ENCODE measurements around the gene MARVELD3. TPM values are rescaled to one million over a fixed set of nuclear protein-coding genes. Genes with fewer than 3 reads are reported as not detected.

MARVELD3 gene
- total RNA-seq, 1 donor from 2014 or later = 3.9 TPM

- Mint-ChIP-seq H3K27ac (ENCODE audit: unreplicated experiment) (no peak overlapping the region), H3K4me1 (ENCODE audit: unreplicated experiment) (no peaks in the 10 kb centered on the region), H3K4me3 (ENCODE audit: unreplicated experiment) (no peak overlapping the region), H3K36me3 (ENCODE audit: low read depth, unreplicated experiment) (no peaks in the 10 kb centered on the region), H3K27me3 (ENCODE audit: unreplicated experiment) (no peaks in the 10 kb centered on the region), H3K9me3 (ENCODE audit: unreplicated experiment) (no peaks in the 10 kb centered on the region)
- peak; percentile 23 for DNase-seq (ENCODE audit: low spot score)
- TF ChIP-seq CTCF (IDR thresholded peaks at IDR 0.05; ENCODE audit: unreplicated experiment) = no peak
Measured at GRCh38 chr16:71648921-71649320, 22.9 kb downstream of the MARVELD3 start.

GRCh38 chr16:71649704-71650103 lies 23.7 kb downstream of the MARVELD3 start:
- H3K36me3 Mint-ChIP-seq (ENCODE audit: low read depth, unreplicated experiment) = peaks cover 3% of the 10 kb centered on the region

GRCh38 chr16:71658771-71659170 lies 32.8 kb downstream of the MARVELD3 start:
- no peak for TF ChIP-seq CTCF (IDR thresholded peaks at IDR 0.05; ENCODE audit: unreplicated experiment)
- H3K27me3 Mint-ChIP-seq (ENCODE audit: unreplicated experiment) = no peaks in the 10 kb centered on the region
- peaks cover 17% of the 10 kb centered on the region for H3K36me3 Mint-ChIP-seq (ENCODE audit: low read depth, unreplicated experiment)

More at GRCh38 chr16:71649704-71650103, 23.7 kb downstream of the MARVELD3 start:
- Mint-ChIP-seq H3K4me3 (ENCODE audit: unreplicated experiment) (no peak overlapping the region), H3K27ac (ENCODE audit: unreplicated experiment) (no peak overlapping the region), H3K27me3 (ENCODE audit: unreplicated experiment) (no peaks in the 10 kb centered on the region), H3K4me1 (ENCODE audit: unreplicated experiment) (no peaks in the 10 kb centered on the region), H3K9me3 (ENCODE audit: unreplicated experiment) (no peaks in the 10 kb centered on the region)
- TF ChIP-seq CTCF (IDR thresholded peaks at IDR 0.05; ENCODE audit: unreplicated experiment) = no peak
- DNase-seq (ENCODE audit: low spot score) = no peak

GRCh38 chr16:71659471-71659870 lies 33.5 kb downstream of the MARVELD3 start:
- H3K9me3 Mint-ChIP-seq (ENCODE audit: unreplicated experiment) = no peaks in the 10 kb centered on the region
- H3K36me3 Mint-ChIP-seq (ENCODE audit: low read depth, unreplicated experiment) = peaks cover 18% of the 10 kb centered on the region
- H3K27me3 Mint-ChIP-seq (ENCODE audit: unreplicated experiment) = no peaks in the 10 kb centered on the region
- no peak overlapping the region for H3K4me3 Mint-ChIP-seq (ENCODE audit: unreplicated experiment)
- H3K27ac Mint-ChIP-seq (ENCODE audit: unreplicated experiment) = no peak overlapping the region
- H3K4me1 Mint-ChIP-seq (ENCODE audit: unreplicated experiment) = no peaks in the 10 kb centered on the region
- DNase-seq (ENCODE audit: low spot score) = no peak
- no peak for TF ChIP-seq CTCF (IDR thresholded peaks at IDR 0.05; ENCODE audit: unreplicated experiment)

More at GRCh38 chr16:71658771-71659170, 32.8 kb downstream of the MARVELD3 start:
- H3K4me1 Mint-ChIP-seq (ENCODE audit: unreplicated experiment) = no peaks in the 10 kb centered on the region
- H3K27ac Mint-ChIP-seq (ENCODE audit: unreplicated experiment) = no peak overlapping the region
- no peaks in the 10 kb centered on the region for H3K9me3 Mint-ChIP-seq (ENCODE audit: unreplicated experiment)
- no peak overlapping the region for H3K4me3 Mint-ChIP-seq (ENCODE audit: unreplicated experiment)
- no peak for DNase-seq (ENCODE audit: low spot score)

- Mint-ChIP-seq H3K27me3 (ENCODE audit: unreplicated experiment) (peaks cover 2% of the 10 kb centered on the region), H3K36me3 (ENCODE audit: low read depth, unreplicated experiment) (peaks cover 11% of the 10 kb centered on the region), H3K27ac (ENCODE audit: unreplicated experiment) (no peak overlapping the region), H3K4me1 (ENCODE audit: unreplicated experiment) (no peaks in the 10 kb centered on the region), H3K9me3 (ENCODE audit: unreplicated experiment) (no peaks in the 10 kb centered on the region), H3K4me3 (ENCODE audit: unreplicated experiment) (no peak overlapping the region)
- DNase-seq (ENCODE audit: low spot score) = no peak
- TF ChIP-seq CTCF (IDR thresholded peaks at IDR 0.05; ENCODE audit: unreplicated experiment) = no peak
Measured at GRCh38 chr16:71666264-71666663, 40.3 kb downstream of the MARVELD3 start.

All from endothelial cell (in vitro differentiated cells).